Large intestine (tissue), 3 donors: Measurements from ENCODE around the gene ESYT3. TPM values are rescaled to one million over a fixed set of nuclear protein-coding genes. Genes with fewer than 3 reads are reported as not detected.

ENCODE experiments used
- DNase-seq, 2 donors: peaks; one replicate each; pipeline versions ENCODE4 v3.0.0 to v3.0.0-alpha.2; 2013
- H3K27ac ChIP-seq: one replicate; pipeline ENCODE4 v1.5.1; 2013; ENCODE audit warnings: low read length
- H3K27me3 ChIP-seq: 2 replicates; pipeline ENCODE4 v1.6.1; 2013; ENCODE audit warnings: low read length; ENCODE audit not compliant: control insufficient read depth, insufficient read depth
- H3K36me3 ChIP-seq: 2 replicates; pipeline ENCODE4 v1.6.1; 2013; ENCODE audit warnings: low read length; ENCODE audit not compliant: control insufficient read depth, insufficient read depth
- H3K4me1 ChIP-seq: one replicate; pipeline ENCODE4 v1.6.1; 2013; ENCODE audit warnings: low read length; ENCODE audit not compliant: control insufficient read depth, insufficient read depth
- H3K4me3 ChIP-seq: one replicate; pipeline ENCODE4 v1.5.1; 2013; ENCODE audit warnings: low read length
- H3K9me3 ChIP-seq: one replicate; pipeline ENCODE4 v1.6.1; 2013; ENCODE audit warnings: mild to moderate bottlenecking, low read depth, low read length, moderate library complexity; ENCODE audit not compliant: control insufficient read depth
- WGBS: methylation state at CpG from one replicate; pipeline ENCODE4 v1.1.5; 2013; ENCODE audit warnings: low lambda C conversion rate; ENCODE audit not compliant: insufficient coverage; 5-methylcytosine and 5-hydroxymethylcytosine counted together
- polyA plus RNA-seq: library from polyadenylated mRNA; unstranded; fragments of 120-200 nt; gene quantifications from one replicate; pipeline ENCODE4 v1.2.1, GENCODE V29; 2013

Gene ESYT3
- polyA plus RNA-seq, 1 donor = 1.8 TPM

DNA sequence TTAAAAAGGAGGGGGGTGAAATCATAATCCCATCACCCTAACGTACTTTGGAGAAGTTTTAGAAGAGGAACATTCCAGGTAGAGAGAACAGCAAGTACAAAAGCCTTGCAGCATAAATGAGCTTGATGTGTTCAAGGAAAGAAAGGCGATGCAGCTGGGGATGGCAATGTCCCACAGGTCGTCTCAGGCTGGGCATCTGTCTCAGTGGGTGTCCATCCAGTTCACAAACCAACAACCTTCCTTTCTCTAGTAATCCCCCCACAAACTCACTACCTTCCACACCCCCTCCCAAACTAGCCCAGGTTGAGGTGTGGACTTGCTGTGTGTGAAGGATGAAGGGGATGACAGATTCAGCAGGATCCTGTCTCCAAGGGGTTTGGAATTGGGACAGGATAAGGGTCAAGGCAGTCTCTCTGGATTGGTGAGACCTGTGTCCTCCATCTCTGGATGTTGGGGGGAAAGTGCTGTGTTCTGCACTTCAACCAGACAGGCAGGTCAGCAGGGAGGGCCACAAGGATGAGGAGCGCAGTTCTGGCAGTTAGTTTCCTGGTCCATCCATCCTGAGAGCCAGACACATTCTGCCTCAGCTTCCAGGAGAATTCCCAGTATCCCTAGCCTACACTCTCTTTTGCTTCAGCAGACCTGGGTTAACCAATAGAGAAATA is 1.7 kb upstream of the ESYT3 start:
- H3K27ac ChIP-seq = no peak overlapping the region
- no CpG with 5 or more reads among the region's 4 CpGs for WGBS
- no peaks in the 10 kb centered on the region for H3K36me3 ChIP-seq
- peaks cover 66% of the 10 kb centered on the region for H3K27me3 ChIP-seq
- DNase-seq = no peak
- H3K9me3 ChIP-seq = peaks cover 12% of the 10 kb centered on the region
- no peak overlapping the region for H3K4me3 ChIP-seq
- peaks cover 18% of the 10 kb centered on the region for H3K4me1 ChIP-seq

DNA sequence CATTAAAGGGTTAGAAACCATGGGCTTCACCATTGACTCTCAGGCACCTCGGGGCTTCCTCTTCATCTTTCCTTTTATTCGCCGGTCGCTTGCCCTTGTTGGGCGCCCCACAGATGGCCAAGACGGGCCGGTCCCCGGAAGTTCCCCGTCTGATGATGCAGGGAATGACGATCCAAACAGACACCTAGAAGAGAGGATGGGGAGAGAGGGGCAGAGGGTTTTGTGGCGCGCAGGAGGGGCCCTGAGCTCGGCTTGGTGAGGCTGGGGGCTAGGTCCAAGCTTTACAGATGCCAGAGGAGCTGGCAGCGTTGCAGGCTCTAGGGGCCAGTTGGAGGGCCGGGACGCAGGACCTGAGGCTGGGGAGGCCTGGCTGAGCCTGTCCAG is 532 bp upstream of the ESYT3 start:
- Histone ChIP-seq H3K27me3 (peaks cover 72% of the 10 kb centered on the region), H3K4me1 (peaks cover 18% of the 10 kb centered on the region), H3K36me3 (no peaks in the 10 kb centered on the region), H3K27ac (no peak overlapping the region), H3K9me3 (peaks cover 12% of the 10 kb centered on the region), H3K4me3 (no peak overlapping the region)
- no peak for DNase-seq
- WGBS = 53% methylated on average over 3 of the region's 16 CpGs

DNA sequence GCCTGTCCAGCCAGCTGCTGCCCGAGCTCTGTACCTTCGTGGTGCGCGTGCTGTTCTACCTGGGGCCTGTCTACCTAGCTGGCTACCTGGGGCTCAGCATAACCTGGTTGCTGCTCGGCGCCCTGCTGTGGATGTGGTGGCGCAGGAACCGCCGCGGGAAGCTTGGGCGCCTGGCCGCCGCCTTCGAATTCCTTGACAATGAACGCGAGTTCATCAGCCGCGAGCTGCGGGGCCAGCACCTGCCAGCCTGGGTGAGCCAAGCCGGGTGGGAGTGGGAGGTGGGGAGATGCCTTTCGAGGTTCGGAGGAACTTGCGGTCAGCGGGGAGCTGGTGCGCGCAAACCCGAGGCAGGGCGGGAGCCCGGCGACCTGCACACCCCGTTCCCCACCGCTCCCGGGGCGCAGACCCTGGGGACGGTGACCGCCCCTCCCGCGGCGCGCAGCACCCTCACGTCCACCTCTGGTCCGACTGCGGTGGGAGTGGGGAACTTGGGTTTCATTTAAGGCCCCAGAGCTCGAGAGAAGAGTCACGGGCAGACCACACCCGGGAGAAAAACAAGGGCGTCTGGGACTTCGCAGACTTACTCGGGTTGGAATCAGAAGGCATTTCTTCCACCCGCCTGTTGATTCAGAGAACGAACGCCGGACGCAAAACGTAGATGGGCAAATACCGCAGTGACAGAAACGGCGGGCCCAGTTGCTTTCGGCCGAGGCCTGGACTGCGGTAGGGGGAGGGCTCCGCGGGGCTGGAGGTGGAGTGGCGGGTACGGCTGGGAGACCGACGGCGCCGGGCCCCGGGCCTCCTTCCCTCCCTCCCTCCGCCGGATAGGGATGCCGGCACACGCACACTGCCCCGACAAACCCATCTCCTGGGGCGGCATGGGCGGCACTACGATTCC is 708 bp downstream of the ESYT3 start:
- Histone ChIP-seq H3K27me3 (peaks cover 76% of the 10 kb centered on the region), H3K9me3 (peaks cover 12% of the 10 kb centered on the region), H3K27ac (no peak overlapping the region), H3K4me3 (peak overlapping the region; percentile 45), H3K4me1 (peaks cover 18% of the 10 kb centered on the region), H3K36me3 (no peaks in the 10 kb centered on the region)
- WGBS = no CpG with 5 or more reads among the region's 78 CpGs
- DNase-seq = peak; percentile 20 to 53

DNA sequence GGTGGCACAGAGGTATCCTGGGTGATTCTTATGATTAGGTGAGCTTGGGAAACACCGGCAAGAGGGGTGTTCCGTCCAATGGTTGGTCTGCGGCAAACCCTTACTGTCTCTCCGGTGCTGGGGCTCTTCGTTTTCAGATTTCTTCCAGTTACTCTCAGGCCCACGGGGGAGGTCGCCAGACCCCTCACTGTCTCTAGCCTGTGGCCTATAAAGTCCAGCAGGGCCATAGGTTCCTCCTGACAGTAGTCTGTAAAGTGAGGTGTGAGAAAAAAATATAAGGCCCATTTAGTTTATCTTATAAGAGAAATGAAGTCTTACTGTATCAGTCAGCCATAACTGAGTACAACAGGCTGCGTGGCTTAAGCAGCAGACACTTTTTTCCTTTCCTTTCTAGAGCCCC is 1.4 kb downstream of the ESYT3 start:
- no peak overlapping the region for H3K27ac ChIP-seq
- 70% methylated on average over 2 of the region's 8 CpGs for WGBS
- H3K4me3 ChIP-seq = no peak overlapping the region
- H3K9me3 ChIP-seq = peaks cover 12% of the 10 kb centered on the region
- H3K4me1 ChIP-seq = peaks cover 18% of the 10 kb centered on the region
- DNase-seq = no peak
- H3K36me3 ChIP-seq = no peaks in the 10 kb centered on the region
- peaks cover 77% of the 10 kb centered on the region for H3K27me3 ChIP-seq

DNA sequence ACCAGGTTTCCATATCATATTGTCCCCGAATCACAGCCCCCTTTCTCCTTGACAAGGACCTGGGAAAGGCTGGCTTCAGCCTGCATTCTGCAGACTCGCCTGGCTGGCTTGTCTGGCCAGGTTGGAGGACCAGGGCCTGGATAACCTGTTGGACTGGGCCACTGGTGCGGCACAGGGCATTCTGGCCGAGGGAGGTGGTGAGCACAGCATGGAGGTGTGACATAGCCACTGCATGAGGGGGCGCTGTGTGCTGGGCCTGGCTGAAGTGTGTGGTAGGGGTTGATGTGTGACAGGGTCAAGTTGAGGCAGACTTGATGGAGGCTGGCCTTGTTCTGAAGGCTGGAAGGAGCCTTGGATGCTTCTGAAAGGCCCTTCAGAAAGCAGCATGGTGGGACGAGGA is 2.9 kb downstream of the ESYT3 start:
- peaks cover 18% of the 10 kb centered on the region for H3K4me1 ChIP-seq
- peaks cover 12% of the 10 kb centered on the region for H3K9me3 ChIP-seq
- 100% methylated on average over 1 of the region's 6 CpGs for WGBS
- no peak for DNase-seq
- H3K27me3 ChIP-seq = peaks cover 65% of the 10 kb centered on the region
- H3K36me3 ChIP-seq = no peaks in the 10 kb centered on the region
- H3K4me3 ChIP-seq = no peak overlapping the region
- no peak overlapping the region for H3K27ac ChIP-seq

DNA sequence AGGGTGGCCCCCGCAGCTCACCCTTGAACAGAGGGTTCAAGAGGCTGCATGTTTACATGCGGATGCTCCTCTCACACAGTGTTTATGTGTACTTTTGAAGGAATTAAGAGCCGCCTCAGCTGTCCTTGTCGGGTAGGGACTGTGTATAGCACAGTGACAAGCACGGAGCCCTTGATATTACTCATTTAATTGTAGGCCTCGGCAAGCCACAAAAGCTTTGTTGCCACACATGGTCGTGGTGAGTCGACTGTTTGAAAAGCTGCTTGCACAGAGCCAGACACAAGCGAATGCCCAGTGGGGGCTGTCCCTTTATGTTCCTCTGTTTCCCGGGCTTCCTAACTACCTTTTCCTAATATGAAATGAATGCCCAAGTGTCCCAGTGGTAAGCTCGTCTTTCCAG is 4.5 kb downstream of the ESYT3 start:
- Histone ChIP-seq H3K4me1 (peaks cover 30% of the 10 kb centered on the region), H3K4me3 (no peak overlapping the region), H3K27me3 (peaks cover 50% of the 10 kb centered on the region), H3K9me3 (peaks cover 10% of the 10 kb centered on the region), H3K36me3 (no peaks in the 10 kb centered on the region), H3K27ac (no peak overlapping the region)
- WGBS = no CpG with 5 or more reads among the region's 11 CpGs
- DNase-seq = no peak

DNA sequence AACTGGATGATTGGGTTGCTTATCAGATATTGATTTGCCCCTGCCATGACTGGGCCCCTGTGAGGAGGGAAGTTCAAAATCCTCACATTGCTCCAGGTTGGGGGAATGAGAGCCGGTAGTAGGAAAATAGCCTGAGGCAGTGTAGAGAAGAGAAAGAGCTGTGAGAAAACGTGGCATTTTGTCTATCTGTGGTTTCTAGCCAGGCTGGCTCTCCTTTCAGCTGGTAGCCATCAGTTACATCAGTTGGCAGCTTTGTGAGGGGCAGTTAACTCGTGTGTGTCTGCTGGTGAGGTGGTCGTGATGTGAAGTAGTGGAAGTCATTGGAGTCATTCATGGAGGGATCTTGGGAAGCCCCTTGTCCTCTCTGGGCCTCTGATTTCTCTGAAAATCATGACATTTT is 5.2 kb downstream of the ESYT3 start:
- H3K4me1 ChIP-seq = peaks cover 28% of the 10 kb centered on the region
- DNase-seq = no peak
- no CpG with 5 or more reads among the region's 4 CpGs for WGBS
- peaks cover 6% of the 10 kb centered on the region for H3K9me3 ChIP-seq
- H3K36me3 ChIP-seq = no peaks in the 10 kb centered on the region
- H3K27ac ChIP-seq = no peak overlapping the region
- no peak overlapping the region for H3K4me3 ChIP-seq
- H3K27me3 ChIP-seq = peaks cover 42% of the 10 kb centered on the region

DNA sequence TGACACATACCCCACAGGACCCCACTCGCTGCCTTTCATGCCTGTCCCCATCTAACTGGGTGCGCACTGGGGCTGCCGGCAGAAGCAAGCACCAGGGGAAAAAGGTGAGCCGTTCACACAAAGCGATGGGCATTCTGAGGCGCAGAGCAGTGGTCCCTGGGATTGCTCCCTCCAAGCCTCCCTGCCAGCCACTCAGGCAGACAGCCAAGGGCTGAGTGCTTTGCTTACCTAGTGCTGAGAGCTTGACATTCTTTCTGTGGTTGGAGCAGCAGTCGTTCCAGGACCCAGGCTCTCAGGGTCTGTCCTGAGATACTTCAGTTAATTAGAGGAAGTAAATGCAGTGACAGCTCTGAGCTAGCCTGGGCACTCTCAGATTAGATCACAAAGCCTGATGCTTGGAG is 5.7 kb downstream of the ESYT3 start:
- no peak overlapping the region for H3K4me3 ChIP-seq
- H3K4me1 ChIP-seq = peaks cover 24% of the 10 kb centered on the region
- WGBS = no CpG with 5 or more reads among the region's 7 CpGs
- no peak overlapping the region for H3K27ac ChIP-seq
- no peaks in the 10 kb centered on the region for H3K36me3 ChIP-seq
- peaks cover 37% of the 10 kb centered on the region for H3K27me3 ChIP-seq
- no peak for DNase-seq
- peaks cover 3% of the 10 kb centered on the region for H3K9me3 ChIP-seq

DNA sequence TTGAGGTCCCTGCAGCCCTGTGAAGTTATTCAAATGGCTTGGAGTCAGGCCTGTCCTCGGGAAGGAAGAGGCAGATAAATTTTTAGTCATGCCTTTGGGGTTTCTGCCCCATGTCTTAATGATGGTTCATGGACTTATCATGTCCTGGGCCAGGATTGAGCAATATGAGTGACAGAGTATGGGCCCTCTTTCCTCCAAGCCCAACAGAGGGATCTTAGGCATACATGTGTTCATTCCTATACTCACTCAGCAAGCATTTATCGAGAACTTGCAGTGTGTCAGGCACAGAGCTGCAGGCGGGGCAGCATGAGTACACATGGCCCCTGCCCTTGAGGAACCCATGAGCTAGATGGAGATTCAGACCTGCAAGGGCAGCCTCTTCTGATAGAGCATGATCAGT is 6.2 kb downstream of the ESYT3 start:
- Histone ChIP-seq H3K9me3 (peaks cover under 1% of the 10 kb centered on the region), H3K4me3 (no peak overlapping the region), H3K27ac (no peak overlapping the region), H3K4me1 (peaks cover 20% of the 10 kb centered on the region), H3K27me3 (peaks cover 33% of the 10 kb centered on the region), H3K36me3 (no peaks in the 10 kb centered on the region)
- WGBS = no CpG with 5 or more reads among the region's 3 CpGs
- DNase-seq = no peak

DNA sequence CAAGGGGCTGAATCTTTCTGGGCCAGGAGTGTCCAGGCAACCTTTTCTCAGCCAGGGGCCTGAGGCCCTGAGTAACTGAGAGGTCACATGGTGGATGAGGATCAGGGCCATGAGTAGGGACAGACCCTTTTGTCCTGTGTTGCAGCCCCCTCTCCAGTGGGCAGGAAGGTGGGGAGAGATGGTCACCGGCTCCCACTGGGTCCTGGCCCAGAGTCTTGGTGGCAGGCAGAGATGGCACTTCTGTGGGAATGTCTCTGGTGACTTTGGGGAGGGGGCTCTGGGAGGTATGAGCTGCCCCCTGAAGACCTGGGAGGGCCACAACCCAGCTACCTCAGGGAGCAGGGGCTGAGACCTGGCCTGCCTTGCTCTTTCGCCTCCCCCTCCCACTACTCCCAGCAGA is 6.8 kb downstream of the ESYT3 start:
- Histone ChIP-seq H3K27me3 (peaks cover 26% of the 10 kb centered on the region), H3K27ac (no peak overlapping the region), H3K4me1 (peaks cover 14% of the 10 kb centered on the region), H3K9me3 (no peaks in the 10 kb centered on the region), H3K4me3 (no peak overlapping the region), H3K36me3 (no peaks in the 10 kb centered on the region)
- no CpG with 5 or more reads among the region's 2 CpGs for WGBS
- no peak for DNase-seq
